Measurements from ENCODE around the gene CEP41.
"Not testable (repeated sequence)": the region's sequence is repeated elsewhere in the genome, so short reads cannot be mapped to it uniquely, and the experiment has no call there.

Gene CEP41

GRCh38 chr7:130386876-130387275 is 53.9 kb downstream of the CEP41 start:
- DNase-seq = no peak

- DNase-seq = no peak
Observed at GRCh38 chr7:130385600-130386066, 55.2 kb downstream of the CEP41 start.

GRCh38 chr7:130384841-130385599 is 55.8 kb downstream of the CEP41 start:
- DNase-seq = no peak

GRCh38 chr7:130384371-130384801 is 56.4 kb downstream of the CEP41 start:
- no peak for DNase-seq

GRCh38 chr7:130383187-130383980 is 57.4 kb downstream of the CEP41 start:
- DNase-seq = no peak

GRCh38 chr7:130381468-130382312 is 59.1 kb downstream of the CEP41 start:
- DNase-seq = no peak

GRCh38 chr7:130380861-130381455 is 59.9 kb downstream of the CEP41 start:
- DNase-seq = no peak

GRCh38 chr7:130379921-130380860 is 60.6 kb downstream of the CEP41 start, which contains the start of gene CPA1:
CPA1 (plus strand) TSS chr7:130380494; CDS start chr7:130380521, 27 bp downstream.
- DNase-seq = peak; percentile 69

- no peak for DNase-seq
Observed at GRCh38 chr7:130379532-130379920, 61.3 kb downstream of the CEP41 start.

- no peak for DNase-seq
Observed at GRCh38 chr7:130379019-130379418, 61.8 kb downstream of the CEP41 start.

GRCh38 chr7:130377178-130377577 is 63.6 kb downstream of the CEP41 start:
- no peak for DNase-seq

GRCh38 chr7:130376461-130376860 is 64.4 kb downstream of the CEP41 start:
- DNase-seq = not testable (repeated sequence)

- no peak for DNase-seq
Observed at GRCh38 chr7:130374507-130374906, 66.3 kb downstream of the CEP41 start.

- no peak for DNase-seq
Observed at GRCh38 chr7:130372402-130373165, 68.2 kb downstream of the CEP41 start.

GRCh38 chr7:130371046-130371445 is 69.8 kb downstream of the CEP41 start:
- no peak for DNase-seq

GRCh38 chr7:130369831-130370550 is 70.8 kb downstream of the CEP41 start:
- no peak for DNase-seq

GRCh38 chr7:130369110-130369711 is 71.6 kb downstream of the CEP41 start:
- no peak for DNase-seq

- no peak for DNase-seq
Observed at GRCh38 chr7:130367836-130368746, 72.7 kb downstream of the CEP41 start.
